ENCODE measurements around the gene ANK3. TPM values are rescaled to one million over a fixed set of nuclear protein-coding genes. Genes with fewer than 3 reads are reported as not detected.

The ANK3 gene
- polyA plus RNA-seq, 1 donor: 89.1 TPM

DNA sequence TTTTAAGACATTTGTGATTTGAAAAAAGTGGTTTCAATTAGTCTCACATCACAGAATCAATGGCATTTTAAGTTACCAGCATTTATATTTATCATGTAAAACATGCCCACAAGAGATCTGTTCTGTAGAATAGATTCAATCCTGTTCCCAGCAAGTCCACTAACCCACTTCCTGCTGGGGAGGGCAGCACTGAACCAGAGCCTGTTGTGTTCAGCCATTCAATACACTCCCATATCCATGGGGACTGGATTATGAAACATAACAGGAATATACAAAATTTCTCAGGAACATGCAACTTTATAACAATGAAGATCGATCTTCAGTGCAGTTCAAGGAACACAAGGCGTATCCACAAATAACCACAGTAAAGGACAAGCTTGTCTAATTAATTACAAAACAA lies 24.4 kb upstream of the ANK3 start:
- H3K4me3 ChIP-seq (ENCODE audit: low read length): no peak overlapping the region
- DNase-seq: no peak
- no peaks in the 10 kb centered on the region for H3K36me3 ChIP-seq (ENCODE audit: control insufficient read depth, insufficient read depth, low read length)
- 100% methylated on average over 2 of the region's 2 CpGs for WGBS (ENCODE audit: insufficient coverage, low lambda C conversion rate)
- no peaks in the 10 kb centered on the region for H3K27me3 ChIP-seq (ENCODE audit: control insufficient read depth, insufficient read depth, low read length)
- no peaks in the 10 kb centered on the region for H3K4me1 ChIP-seq (ENCODE audit: control insufficient read depth, insufficient read depth, low read length)
- H3K27ac ChIP-seq (ENCODE audit: low read length): no peak overlapping the region
- H3K9me3 ChIP-seq (ENCODE audit: control insufficient read depth, low read depth, low read length): no peaks in the 10 kb centered on the region

- Histone ChIP-seq H3K9me3 (ENCODE audit: control insufficient read depth, low read depth, low read length) (no peaks in the 10 kb centered on the region), H3K4me3 (ENCODE audit: low read length) (no peak overlapping the region), H3K36me3 (ENCODE audit: control insufficient read depth, insufficient read depth, low read length) (no peaks in the 10 kb centered on the region), H3K27ac (ENCODE audit: low read length) (no peak overlapping the region), H3K4me1 (ENCODE audit: control insufficient read depth, insufficient read depth, low read length) (no peaks in the 10 kb centered on the region), H3K27me3 (ENCODE audit: control insufficient read depth, insufficient read depth, low read length) (no peaks in the 10 kb centered on the region)
- no peak for DNase-seq
- no CpG with 5 or more reads among the region's 2 CpGs for WGBS (ENCODE audit: insufficient coverage, low lambda C conversion rate)
Observed at GRCh38 chr10:60413306-60414012, 23.8 kb upstream of the ANK3 start.

DNA sequence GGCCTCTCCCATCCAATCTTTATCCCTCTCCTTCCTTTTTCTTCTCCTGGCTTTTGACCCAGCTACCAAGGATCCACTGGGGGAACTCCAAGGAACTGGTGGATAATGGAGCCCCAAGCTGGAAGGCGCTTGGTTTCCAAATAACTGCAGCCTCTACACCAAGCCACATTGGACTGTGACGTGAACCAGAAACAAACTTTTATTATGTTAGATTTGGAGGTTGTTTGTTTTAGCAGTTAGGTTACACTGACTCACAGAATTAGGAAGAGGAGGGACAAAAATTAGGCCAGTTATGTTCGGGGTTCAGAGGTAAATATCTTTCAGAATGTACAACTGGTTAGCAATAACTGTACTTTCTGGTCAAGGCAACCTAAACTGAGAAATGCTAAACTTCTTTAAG lies 21.3 kb upstream of the ANK3 start:
- DNase-seq: no peak
- 100% methylated on average over 1 of the region's 3 CpGs for WGBS (ENCODE audit: insufficient coverage, low lambda C conversion rate)

GRCh38 chr10:60409202-60409601 lies 19.5 kb upstream of the ANK3 start:
- DNase-seq: no peak
- no peaks in the 10 kb centered on the region for H3K9me3 ChIP-seq (ENCODE audit: control insufficient read depth, low read depth, low read length)
- H3K27me3 ChIP-seq (ENCODE audit: control insufficient read depth, insufficient read depth, low read length): no peaks in the 10 kb centered on the region
- no peak overlapping the region for H3K4me3 ChIP-seq (ENCODE audit: low read length)
- WGBS (ENCODE audit: insufficient coverage, low lambda C conversion rate): 100% methylated on average over 2 of the region's 2 CpGs
- H3K36me3 ChIP-seq (ENCODE audit: control insufficient read depth, insufficient read depth, low read length): no peaks in the 10 kb centered on the region
- H3K27ac ChIP-seq (ENCODE audit: low read length): no peak overlapping the region
- H3K4me1 ChIP-seq (ENCODE audit: control insufficient read depth, insufficient read depth, low read length): no peaks in the 10 kb centered on the region

More for the DNA sequence above, 21.3 kb upstream of the ANK3 start:
- Histone ChIP-seq H3K27ac (ENCODE audit: low read length) (no peak overlapping the region), H3K9me3 (ENCODE audit: control insufficient read depth, low read depth, low read length) (no peaks in the 10 kb centered on the region), H3K4me1 (ENCODE audit: control insufficient read depth, insufficient read depth, low read length) (no peaks in the 10 kb centered on the region), H3K27me3 (ENCODE audit: control insufficient read depth, insufficient read depth, low read length) (no peaks in the 10 kb centered on the region), H3K4me3 (ENCODE audit: low read length) (no peak overlapping the region), H3K36me3 (ENCODE audit: control insufficient read depth, insufficient read depth, low read length) (no peaks in the 10 kb centered on the region)

GRCh38 chr10:60406182-60406581 lies 16.5 kb upstream of the ANK3 start:
- Histone ChIP-seq H3K4me3 (ENCODE audit: low read length) (no peak overlapping the region), H3K36me3 (ENCODE audit: control insufficient read depth, insufficient read depth, low read length) (no peaks in the 10 kb centered on the region), H3K4me1 (ENCODE audit: control insufficient read depth, insufficient read depth, low read length) (no peaks in the 10 kb centered on the region), H3K27me3 (ENCODE audit: control insufficient read depth, insufficient read depth, low read length) (no peaks in the 10 kb centered on the region), H3K27ac (ENCODE audit: low read length) (no peak overlapping the region), H3K9me3 (ENCODE audit: control insufficient read depth, low read depth, low read length) (no peaks in the 10 kb centered on the region)
- no CpG with 5 or more reads among the region's 3 CpGs for WGBS (ENCODE audit: insufficient coverage, low lambda C conversion rate)
- DNase-seq: no peak

- H3K27me3 ChIP-seq (ENCODE audit: control insufficient read depth, insufficient read depth, low read length): no peaks in the 10 kb centered on the region
- H3K27ac ChIP-seq (ENCODE audit: low read length): no peak overlapping the region
- no peaks in the 10 kb centered on the region for H3K36me3 ChIP-seq (ENCODE audit: control insufficient read depth, insufficient read depth, low read length)
- H3K4me3 ChIP-seq (ENCODE audit: low read length): no peak overlapping the region
- no peaks in the 10 kb centered on the region for H3K4me1 ChIP-seq (ENCODE audit: control insufficient read depth, insufficient read depth, low read length)
- no peak for DNase-seq
- H3K9me3 ChIP-seq (ENCODE audit: control insufficient read depth, low read depth, low read length): no peaks in the 10 kb centered on the region
Observed at GRCh38 chr10:60405172-60405571, 15.5 kb upstream of the ANK3 start.

- H3K9me3 ChIP-seq (ENCODE audit: control insufficient read depth, low read depth, low read length): no peaks in the 10 kb centered on the region
Observed at GRCh38 chr10:60403168-60403873, 13.6 kb upstream of the ANK3 start.

DNA sequence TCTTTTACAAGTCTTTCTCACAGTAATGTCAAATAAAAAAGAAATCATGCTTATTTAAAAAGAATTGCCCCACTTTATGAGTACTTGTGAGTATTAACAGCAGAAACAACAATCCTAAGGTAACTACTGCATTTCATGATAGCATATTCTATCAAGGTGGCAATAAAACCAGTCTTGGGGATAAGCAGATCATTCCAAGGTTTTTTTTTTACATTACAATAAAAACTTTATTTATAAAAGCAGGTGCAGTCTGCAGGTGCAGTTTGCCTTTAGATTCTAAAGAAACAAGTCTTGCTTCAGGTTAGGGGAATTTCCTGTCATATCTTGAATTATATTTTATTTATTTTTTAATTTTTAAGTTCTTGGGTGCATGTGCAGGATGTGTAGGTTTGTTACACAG lies 10.7 kb upstream of the ANK3 start:
- H3K4me1 ChIP-seq (ENCODE audit: control insufficient read depth, insufficient read depth, low read length): no peaks in the 10 kb centered on the region

More at GRCh38 chr10:60403168-60403873, 13.6 kb upstream of the ANK3 start:
- H3K4me1 ChIP-seq (ENCODE audit: control insufficient read depth, insufficient read depth, low read length): no peaks in the 10 kb centered on the region
- H3K4me3 ChIP-seq (ENCODE audit: low read length): no peak overlapping the region
- H3K27me3 ChIP-seq (ENCODE audit: control insufficient read depth, insufficient read depth, low read length): no peaks in the 10 kb centered on the region
- H3K27ac ChIP-seq (ENCODE audit: low read length): no peak overlapping the region
- WGBS (ENCODE audit: insufficient coverage, low lambda C conversion rate): 100% methylated on average over 1 of the region's 8 CpGs
- no peaks in the 10 kb centered on the region for H3K36me3 ChIP-seq (ENCODE audit: control insufficient read depth, insufficient read depth, low read length)
- DNase-seq: no peak

GRCh38 chr10:60399328-60399727 lies 9.7 kb upstream of the ANK3 start:
- H3K27ac ChIP-seq (ENCODE audit: low read length): no peak overlapping the region
- WGBS (ENCODE audit: insufficient coverage, low lambda C conversion rate): 40% methylated on average over 1 of the region's 8 CpGs
- no peak for DNase-seq
- no peaks in the 10 kb centered on the region for H3K9me3 ChIP-seq (ENCODE audit: control insufficient read depth, low read depth, low read length)
- H3K4me3 ChIP-seq (ENCODE audit: low read length): no peak overlapping the region
- no peaks in the 10 kb centered on the region for H3K36me3 ChIP-seq (ENCODE audit: control insufficient read depth, insufficient read depth, low read length)
- H3K27me3 ChIP-seq (ENCODE audit: control insufficient read depth, insufficient read depth, low read length): no peaks in the 10 kb centered on the region
- no peaks in the 10 kb centered on the region for H3K4me1 ChIP-seq (ENCODE audit: control insufficient read depth, insufficient read depth, low read length)

More for the DNA sequence above, 10.7 kb upstream of the ANK3 start:
- no peak overlapping the region for H3K27ac ChIP-seq (ENCODE audit: low read length)
- no peaks in the 10 kb centered on the region for H3K36me3 ChIP-seq (ENCODE audit: control insufficient read depth, insufficient read depth, low read length)
- H3K27me3 ChIP-seq (ENCODE audit: control insufficient read depth, insufficient read depth, low read length): no peaks in the 10 kb centered on the region
- no peak overlapping the region for H3K4me3 ChIP-seq (ENCODE audit: low read length)
- no peaks in the 10 kb centered on the region for H3K9me3 ChIP-seq (ENCODE audit: control insufficient read depth, low read depth, low read length)
- DNase-seq: no peak

DNA sequence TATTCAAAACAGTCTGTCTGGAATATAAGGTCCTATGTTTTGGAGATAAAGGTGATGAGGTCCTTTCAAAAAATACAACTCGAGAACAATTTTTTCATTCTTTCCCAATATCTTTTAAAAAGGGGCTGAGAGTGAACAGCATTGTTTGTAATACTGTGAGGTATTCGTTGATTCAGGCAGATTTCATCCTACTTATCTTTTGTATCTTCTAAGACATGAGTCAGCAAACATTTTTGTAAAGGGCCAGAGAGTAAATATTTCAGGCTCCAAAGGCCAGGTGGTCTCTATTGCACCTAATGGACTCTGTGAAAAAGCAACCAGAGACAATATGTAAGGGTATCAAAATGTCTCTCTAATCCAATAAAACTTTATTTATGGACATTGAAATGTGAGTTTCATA lies 8.1 kb upstream of the ANK3 start:
- Histone ChIP-seq H3K36me3 (ENCODE audit: control insufficient read depth, insufficient read depth, low read length) (no peaks in the 10 kb centered on the region), H3K27me3 (ENCODE audit: control insufficient read depth, insufficient read depth, low read length) (no peaks in the 10 kb centered on the region), H3K9me3 (ENCODE audit: control insufficient read depth, low read depth, low read length) (no peaks in the 10 kb centered on the region), H3K27ac (ENCODE audit: low read length) (no peak overlapping the region), H3K4me1 (ENCODE audit: control insufficient read depth, insufficient read depth, low read length) (no peaks in the 10 kb centered on the region), H3K4me3 (ENCODE audit: low read length) (no peak overlapping the region)
- DNase-seq: no peak
- WGBS (ENCODE audit: insufficient coverage, low lambda C conversion rate): no CpG with 5 or more reads among the region's 2 CpGs

DNA sequence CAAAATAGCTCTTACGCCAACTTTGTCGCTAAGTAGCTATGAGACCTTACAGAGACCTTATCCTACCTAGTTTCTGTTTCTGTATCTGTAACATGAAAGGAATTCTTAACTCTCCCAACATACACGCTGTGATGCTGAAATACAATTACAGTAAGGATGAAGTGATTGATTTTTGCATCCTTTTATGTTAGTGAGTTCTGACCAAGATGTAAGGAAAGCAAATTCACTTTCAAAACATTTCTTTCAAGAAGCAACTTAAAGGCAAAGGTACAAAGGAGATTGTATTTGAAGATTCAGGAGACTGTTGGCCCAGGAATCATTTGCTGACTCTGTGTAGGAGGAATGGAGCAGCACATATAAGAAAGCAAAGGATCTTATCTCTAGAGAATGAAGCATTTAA lies 7.1 kb upstream of the ANK3 start:
- no peaks in the 10 kb centered on the region for H3K36me3 ChIP-seq (ENCODE audit: control insufficient read depth, insufficient read depth, low read length)
- H3K4me3 ChIP-seq (ENCODE audit: low read length): no peak overlapping the region

More for the DNA sequence above, 7.1 kb upstream of the ANK3 start:
- H3K9me3 ChIP-seq (ENCODE audit: control insufficient read depth, low read depth, low read length): no peaks in the 10 kb centered on the region
- no CpG with 5 or more reads among the region's 3 CpGs for WGBS (ENCODE audit: insufficient coverage, low lambda C conversion rate)
- H3K27me3 ChIP-seq (ENCODE audit: control insufficient read depth, insufficient read depth, low read length): no peaks in the 10 kb centered on the region
- no peak overlapping the region for H3K27ac ChIP-seq (ENCODE audit: low read length)
- no peak for DNase-seq
- no peaks in the 10 kb centered on the region for H3K4me1 ChIP-seq (ENCODE audit: control insufficient read depth, insufficient read depth, low read length)
